NCI-H446 treated with DMSO at 0.1 percent for 48 hours (cell line): ENCODE results near the gene SMIM24.
"Not testable (repeated sequence)": the region's sequence is repeated elsewhere in the genome, so short reads cannot be mapped to it uniquely, and the experiment has no call there.

Experiments used
- DNase-seq: peaks from one replicate; lab custom pipeline; 2025; lab: John Stamatoyannopoulos, UW

SMIM24 gene

DNA sequence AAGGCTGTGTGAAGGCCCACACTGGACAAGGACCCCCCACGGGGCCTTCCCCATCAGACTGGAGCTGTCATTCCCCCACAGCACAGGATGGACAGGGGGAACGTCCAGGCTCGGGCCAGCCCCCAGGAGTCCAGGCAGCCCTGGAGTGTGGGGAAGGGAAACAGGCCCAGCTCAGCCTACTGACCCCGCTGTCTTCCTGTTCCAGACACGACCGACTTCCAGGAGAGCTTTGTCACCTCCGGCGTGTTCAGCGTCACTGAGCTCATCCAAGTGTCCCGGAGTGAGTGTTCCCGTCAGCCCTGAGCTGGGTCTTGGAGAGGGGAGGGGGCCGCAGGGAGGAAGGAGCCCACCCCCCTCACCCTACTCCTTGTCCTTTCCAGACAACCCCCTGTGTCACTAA lies 47.0 kb downstream of the SMIM24 start:
- DNase-seq, result no peak

DNA sequence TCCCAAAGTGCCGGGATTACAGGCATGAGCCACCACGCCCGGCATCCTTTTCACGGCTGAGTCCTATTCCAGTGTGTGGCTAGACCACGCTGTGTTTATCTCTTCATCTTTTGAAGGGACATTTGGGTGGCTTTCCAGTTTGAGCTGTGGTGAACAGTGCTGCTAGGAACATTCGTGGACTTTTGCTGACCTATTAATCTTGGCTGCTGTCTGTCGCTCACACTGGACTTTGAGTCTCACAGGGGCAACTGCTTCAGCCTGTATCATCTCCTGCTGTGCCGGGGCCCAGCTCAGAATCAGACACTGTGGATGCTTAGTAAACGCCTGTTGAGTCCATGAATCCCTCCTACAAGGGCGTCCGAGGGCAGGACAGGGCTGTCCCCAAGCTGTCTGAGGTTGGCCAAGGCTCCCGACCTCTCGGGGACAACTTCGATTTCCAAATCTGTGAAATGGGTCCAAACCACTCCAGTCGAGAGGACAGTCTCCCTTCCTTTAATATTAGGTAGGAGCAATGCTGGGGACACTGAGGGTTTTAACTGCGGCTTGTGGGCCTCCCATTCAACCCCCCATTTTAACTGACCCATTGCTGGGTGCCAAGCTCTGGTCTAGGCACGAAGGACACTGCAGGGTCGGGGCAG lies 48.4 kb downstream of the SMIM24 start:
- DNase-seq, result no peak

DNA sequence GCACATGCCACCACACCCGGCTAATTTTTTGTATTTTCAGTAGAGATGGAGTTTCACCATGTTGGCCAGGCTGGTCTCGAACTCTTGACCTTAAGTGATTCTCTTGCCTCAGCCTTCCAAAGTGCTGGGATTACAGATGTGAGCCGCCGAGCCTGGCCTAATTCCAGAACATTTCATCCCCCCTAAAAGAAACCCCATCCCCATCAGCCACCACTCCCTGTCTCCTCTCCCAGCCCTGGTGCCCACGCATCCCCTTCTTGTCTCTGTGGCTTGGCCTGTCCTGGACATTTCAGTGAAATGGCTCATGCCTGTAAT lies 50.0 kb downstream of the SMIM24 start:
- not testable (repeated sequence) for DNase-seq

- DNase-seq, result no peak
Measured at GRCh38 chr19:3426433-3426832, 53.9 kb downstream of the SMIM24 start.
